Measurements from ENCODE around the gene MCRIP2.

DNA sequence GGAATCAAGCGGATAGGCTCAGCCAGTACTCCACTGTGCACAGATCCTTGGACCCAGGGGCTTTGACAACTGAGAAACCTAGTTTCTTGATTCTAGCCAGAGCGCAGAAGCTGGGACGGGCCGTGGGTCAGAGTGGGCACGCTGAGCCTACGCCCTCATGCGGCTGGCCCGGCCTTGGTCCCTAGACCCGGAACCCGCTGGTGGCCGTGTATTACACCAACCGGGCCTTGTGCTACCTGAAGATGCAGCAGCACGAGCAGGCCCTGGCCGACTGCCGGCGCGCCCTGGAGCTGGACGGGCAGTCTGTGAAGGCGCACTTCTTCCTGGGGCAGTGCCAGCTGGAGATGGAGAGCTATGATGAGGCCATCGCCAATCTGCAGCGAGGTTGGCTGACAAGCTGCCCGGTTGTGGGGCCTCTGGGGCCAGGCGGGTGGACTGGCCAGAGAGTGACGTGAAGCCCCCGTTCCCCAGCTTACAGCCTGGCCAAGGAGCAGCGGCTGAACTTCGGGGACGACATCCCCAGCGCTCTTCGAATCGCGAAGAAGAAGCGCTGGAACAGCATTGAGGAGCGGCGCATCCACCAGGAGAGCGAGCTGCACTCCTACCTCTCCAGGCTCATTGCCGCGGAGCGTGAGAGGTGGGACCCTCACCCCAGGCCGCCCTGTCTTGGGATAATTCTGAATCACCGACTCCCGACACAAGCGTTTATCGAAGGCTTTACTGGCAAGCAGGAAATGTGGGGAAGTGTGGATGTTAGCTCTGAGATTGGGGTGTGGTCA lies 39.5 kb downstream of the MCRIP2 start:
- TF ChIP-seq, protein P1, sequence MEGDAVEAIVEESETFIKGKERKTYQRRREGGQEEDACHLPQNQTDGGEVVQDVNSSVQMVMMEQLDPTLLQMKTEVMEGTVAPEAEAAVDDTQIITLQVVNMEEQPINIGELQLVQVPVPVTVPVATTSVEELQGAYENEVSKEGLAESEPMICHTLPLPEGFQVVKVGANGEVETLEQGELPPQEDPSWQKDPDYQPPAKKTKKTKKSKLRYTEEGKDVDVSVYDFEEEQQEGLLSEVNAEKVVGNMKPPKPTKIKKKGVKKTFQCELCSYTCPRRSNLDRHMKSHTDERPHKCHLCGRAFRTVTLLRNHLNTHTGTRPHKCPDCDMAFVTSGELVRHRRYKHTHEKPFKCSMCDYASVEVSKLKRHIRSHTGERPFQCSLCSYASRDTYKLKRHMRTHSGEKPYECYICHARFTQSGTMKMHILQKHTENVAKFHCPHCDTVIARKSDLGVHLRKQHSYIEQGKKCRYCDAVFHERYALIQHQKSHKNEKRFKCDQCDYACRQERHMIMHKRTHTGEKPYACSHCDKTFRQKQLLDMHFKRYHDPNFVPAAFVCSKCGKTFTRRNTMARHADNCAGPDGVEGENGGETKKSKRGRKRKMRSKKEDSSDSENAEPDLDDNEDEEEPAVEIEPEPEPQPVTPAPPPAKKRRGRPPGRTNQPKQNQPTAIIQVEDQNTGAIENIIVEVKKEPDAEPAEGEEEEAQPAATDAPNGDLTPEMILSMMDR (IDR thresholded peaks at IDR 0.05), result peak in 1 of 6 experiments; percentile 5
- peak in 1 of 2 donors; percentile 34 for TF ChIP-seq POLR2A (IDR thresholded peaks at IDR 0.05)

All from adrenal gland (tissue), 5 donors.